ENCODE results near the gene CFAP46.

DNA sequence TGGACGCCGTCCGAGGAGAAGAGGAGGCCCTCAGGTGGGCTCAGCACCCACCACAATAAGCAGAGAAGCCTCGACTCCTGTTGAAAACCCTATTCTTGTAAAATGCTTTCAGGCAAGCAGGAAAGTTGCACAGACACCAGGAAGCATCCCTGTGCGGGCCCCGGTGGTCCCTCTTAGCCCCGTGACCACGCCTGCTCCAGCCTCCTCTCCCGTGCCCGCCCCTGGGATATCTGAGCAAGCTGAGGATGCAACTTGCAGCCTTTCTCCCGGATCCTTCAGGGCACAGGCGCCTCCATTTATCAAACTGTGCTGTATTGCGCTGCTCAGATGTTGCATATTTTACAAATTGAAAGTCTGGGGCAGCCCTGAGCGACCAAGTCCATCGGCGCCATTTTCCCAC, 72.7 kb downstream of the CFAP46 start:
- no peak for TF ChIP-seq POLR2A (IDR thresholded peaks at IDR 0.05; ENCODE audit: control extremely low read depth in 1 of 2, low read depth in 2 of 2, low read length in 2 of 2)
- TF ChIP-seq TAF1 (IDR thresholded peaks at IDR 0.05; ENCODE audit: low read depth, low read length) = no peak
- TF ChIP-seq SUZ12 (IDR thresholded peaks at IDR 0.05; ENCODE audit: low read length) = no peak
- no peak for TF ChIP-seq E2F6 (IDR thresholded peaks at IDR 0.05)
- no peak for TF ChIP-seq POLR2AphosphoS5 (IDR thresholded peaks at IDR 0.05; ENCODE audit: low read depth, low read length)
- TF ChIP-seq CTCF (IDR thresholded peaks at IDR 0.05; ENCODE audit: control extremely low read depth in 1 of 3, insufficient read depth in 1 of 3, low read depth in 1 of 3, low read length in 3 of 3) = no peak
- no peak for TF ChIP-seq RFX5 (IDR thresholded peaks at IDR 0.05; ENCODE audit: borderline replicate concordance, low read depth, low read length)
- no peak for TF ChIP-seq USF2 (IDR thresholded peaks at IDR 0.05; ENCODE audit: low read length)
- no peak for TF ChIP-seq SRF (IDR thresholded peaks at IDR 0.05; ENCODE audit: low read depth, low read length)
- no peak for TF ChIP-seq HDAC2 (IDR thresholded peaks at IDR 0.05; ENCODE audit: borderline replicate concordance in 1 of 2, low read depth in 2 of 2, low read length in 2 of 2)
